Activated CD4-positive, alpha-beta T cell treated with anti-CD3 and anti-CD28 coated beads for 48 hours (primary cell): Measurements from ENCODE around the gene NAA50.

Source experiments
- DNase-seq: peaks from one replicate; pipeline ENCODE4 v3.0.0-alpha.2; 2020

Gene NAA50

DNA sequence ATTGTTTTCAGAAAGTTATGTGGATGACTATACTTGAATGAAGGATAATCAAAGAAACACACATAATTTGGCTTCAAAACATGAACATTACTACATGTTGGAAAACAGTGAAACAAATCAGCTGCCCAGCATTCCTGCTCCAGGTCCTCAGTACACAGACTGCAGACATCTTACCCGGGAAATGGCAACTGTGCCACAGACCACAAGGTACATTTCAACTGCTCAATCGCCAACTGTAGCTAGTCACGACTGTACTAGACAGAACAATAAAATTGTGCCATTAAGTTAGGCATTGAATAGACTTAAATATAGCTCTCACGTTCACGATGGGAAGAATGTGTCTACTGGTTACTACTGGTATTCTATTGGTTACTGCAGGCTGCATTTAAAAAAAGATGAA lies 5.0 kb downstream of the NAA50 start:
- DNase-seq = no peak

DNA sequence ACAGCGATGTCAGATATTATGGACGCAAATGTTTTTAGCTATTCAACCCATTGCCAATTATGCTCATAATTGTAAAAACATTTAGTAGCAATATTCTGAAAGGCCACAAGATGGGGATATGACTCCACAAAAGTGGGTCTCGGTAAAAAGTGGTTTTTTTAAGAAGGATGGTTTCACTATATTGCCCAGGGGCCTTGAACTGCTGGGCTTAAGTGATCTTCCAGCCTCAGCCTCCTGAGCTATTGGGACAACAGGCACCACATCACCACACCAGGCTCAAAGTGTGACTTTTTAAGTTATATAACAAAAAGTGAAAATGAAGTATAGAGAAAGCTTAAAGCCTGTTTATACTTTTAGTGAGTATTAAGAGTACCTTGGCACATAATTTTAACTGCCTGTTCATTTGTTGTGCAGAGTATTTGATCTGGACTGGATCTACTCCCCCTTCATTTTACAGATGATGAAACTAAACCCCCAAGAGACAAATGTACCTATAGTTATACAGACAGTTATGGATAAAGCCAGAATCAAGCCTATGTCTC lies 9.4 kb downstream of the NAA50 start:
- DNase-seq = no peak

DNA sequence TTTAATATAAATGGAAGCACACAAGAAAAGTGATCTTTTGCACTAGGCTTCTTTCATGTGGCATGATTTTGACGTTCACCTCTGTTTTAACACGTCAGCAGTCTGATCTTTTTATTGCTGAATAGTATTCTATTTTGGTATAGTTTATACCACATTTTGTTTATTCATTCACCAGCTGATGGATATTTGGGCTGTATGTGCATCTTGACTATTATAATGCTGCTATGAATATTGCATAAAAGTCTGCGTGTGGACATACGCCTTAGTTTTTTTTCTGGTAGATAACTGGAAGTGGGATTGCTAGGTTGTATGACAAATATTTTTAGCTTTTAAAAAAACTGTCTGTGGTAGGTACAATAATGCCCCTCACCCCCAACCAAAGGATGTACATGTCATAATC lies 14.4 kb downstream of the NAA50 start:
- DNase-seq = no peak

DNA sequence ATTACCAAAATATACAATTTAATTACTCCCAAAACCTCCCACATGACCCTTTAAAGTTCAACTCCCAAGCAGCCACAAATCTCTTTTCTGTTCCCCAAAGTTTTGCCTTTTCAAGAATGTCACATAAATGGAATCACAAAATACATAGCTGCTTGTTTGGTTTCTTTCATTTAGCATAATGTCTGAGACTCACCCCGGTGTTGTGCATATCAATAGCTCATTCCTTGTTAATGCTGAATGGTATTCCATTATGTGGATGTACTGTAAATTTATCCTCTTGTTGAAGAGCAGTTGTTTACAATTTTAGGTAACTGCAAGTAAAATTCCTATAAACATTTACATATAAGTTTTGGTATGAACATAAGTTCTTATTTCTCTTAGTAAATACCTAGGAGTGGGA lies 15.5 kb downstream of the NAA50 start:
- no peak for DNase-seq

DNA sequence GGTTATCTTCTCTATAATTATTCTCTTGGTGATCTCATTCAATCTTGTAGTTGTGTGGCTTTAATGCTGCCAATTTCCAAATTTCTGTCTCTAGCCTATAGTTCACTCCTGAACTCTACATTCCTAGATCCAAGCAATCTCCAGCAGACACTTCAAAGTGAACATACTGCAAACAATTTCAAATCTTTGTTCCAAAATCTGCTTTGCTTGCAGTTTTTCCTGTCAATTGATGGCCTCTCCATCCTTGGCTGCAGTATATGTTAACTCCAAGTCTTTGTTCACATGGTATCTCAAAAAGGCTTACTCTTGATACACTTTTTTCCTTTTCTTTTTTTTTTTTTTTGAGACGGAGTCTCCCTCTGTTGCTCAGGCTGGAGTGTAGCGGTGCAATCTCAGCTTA lies 17.4 kb downstream of the NAA50 start:
- DNase-seq = no peak

- no peak for DNase-seq
These were observed 24.4 kb downstream of the NAA50 start for GRCh38 chr3:113721636-113722035.

DNA sequence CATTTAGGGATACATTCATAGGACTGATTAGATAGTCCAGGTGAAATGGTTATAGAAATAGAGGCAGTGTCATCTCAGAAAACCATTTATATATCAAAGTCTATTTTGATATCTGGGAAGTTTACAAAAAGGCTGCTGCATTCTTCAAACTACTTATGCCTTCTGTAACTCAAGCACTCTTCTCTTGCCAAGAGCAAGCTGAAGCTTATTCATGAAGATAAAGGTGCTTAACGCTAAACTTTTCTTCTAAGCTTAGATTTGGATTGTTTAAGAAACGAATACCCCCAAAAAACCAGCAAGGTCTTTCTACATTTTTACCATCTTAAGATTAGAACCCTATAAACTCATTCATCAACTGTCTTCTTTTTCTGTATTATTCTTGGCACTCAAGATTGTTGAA lies 26.3 kb downstream of the NAA50 start:
- DNase-seq = no peak

DNA sequence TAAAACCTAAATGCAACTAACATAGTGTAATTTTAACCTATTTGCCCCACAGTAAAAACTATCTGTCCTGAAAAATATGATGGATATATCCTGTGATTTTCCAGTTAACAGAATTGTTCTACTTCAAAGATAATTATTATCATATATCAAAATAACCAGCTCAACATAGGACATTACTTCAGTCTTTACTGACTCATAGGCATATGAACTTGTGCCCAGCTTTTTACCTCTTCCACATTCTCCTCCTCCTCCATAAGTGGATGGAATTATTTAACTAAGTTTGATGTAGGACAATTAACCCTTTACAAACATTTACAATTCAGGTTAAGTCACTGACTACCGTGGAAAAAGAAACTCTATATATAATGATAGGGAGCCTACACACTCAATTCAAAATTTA lies 26.8 kb downstream of the NAA50 start:
- DNase-seq = no peak

- no peak for DNase-seq
These were observed 28.2 kb downstream of the NAA50 start for GRCh38 chr3:113717818-113718217.

DNA sequence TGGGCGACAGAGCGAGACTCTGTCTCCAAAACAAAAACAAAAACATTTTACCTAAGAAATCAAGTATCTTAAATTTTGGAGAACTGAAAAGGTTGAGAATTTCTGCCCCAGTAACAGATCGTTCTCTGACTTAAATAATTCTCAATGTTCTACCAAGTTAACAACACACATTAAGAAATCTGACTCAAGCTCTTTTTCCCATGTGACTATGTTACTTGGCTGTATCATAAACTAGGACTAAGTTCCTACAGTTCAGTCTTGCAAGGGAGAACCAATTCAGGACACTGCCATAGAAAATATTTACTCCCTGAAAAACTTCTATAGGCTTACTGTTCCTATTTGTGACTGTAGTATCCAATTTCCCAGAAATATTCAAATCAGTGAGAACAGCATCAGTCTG lies 28.7 kb downstream of the NAA50 start:
- DNase-seq = no peak

- no peak for DNase-seq
These were observed 31.3 kb downstream of the NAA50 start for GRCh38 chr3:113714702-113715101.

DNA sequence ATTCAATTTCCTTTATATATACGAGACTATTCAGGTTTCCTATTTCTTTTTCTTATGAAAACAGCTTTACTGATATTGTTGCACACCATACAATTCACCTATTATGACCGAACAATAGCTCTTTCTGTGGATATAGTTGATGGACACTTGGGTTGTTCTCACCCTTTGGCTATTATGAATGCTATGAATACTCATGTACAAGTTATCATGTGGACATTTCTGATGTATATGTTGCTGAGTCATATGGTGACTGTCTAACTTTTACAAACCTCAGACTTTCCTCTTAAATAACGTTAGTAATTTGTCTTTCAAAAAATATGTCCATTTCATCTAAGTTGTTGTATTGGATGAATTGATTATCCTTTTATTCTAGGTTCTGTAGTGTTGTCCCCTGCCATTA lies 33.9 kb downstream of the NAA50 start:
- DNase-seq = no peak

DNA sequence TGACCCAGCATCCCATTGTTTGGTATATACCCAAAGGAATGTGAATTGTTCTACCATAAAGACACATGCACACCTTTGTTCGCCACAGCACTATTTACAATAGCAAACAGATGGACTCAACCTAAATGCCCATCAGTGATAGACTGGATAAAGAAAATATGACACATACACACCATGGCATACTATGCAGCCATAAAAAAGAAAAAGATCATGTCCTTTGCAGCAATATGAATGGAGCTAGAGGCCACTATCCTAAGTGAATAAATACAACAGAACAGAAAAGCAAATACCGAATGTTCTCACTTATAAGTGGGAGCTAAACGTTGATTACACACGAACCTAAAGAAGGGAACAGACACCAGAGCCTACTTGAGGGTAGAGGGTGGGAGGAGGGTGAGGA lies 38.2 kb downstream of the NAA50 start:
- DNase-seq = no peak

DNA sequence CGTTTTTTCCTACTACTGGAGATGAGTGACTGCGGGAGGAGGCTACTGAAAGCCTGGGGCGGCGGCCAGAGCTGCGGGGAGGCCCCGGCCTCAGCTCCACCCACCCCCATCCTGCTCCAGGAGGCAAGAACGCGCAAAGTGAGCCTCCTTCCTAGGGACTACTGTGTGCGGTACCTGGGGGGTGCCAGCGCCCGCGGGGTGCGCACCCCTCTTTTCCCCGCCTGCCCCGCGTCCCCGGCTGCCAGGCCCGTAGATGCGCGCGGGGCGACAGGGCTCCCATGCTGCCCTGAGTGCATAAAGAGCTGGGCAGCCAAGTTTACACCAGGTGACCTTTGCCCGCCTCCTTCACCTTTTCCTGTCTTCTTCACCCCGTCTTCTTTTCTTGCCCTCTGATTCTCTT lies 47.1 kb downstream of the NAA50 start:
- DNase-seq = peak; percentile 18

DNA sequence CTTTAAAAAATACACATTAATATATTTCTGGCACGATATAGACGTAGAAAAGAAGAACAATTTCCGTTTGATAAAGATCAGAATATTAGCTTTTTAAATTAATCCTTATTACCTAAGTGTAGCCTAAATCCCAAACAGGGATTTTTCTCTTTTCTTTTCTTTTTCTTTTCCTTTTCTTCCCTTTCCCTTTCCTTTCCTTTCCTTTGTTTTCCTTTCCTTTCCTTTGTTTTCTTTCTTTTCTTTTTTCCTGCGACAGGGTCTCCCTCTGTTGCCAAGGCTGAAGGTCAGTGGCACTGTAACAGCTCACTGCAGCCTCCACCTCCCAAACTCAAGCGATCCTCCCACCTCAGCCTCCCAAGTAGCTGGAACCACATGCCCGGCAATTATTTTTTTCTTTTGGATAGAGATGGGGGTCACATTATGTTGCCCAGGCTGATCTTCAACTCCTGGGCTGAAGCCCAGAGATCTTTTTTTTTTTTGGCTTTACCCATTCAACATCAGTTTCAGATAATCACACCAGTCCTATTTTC lies 47.8 kb downstream of the NAA50 start:
- no peak for DNase-seq

- DNase-seq = no peak
These were observed 48.5 kb downstream of the NAA50 start for GRCh38 chr3:113697500-113698090.

- peak; percentile 99 for DNase-seq
These were observed 49.2 kb downstream of the NAA50 start for GRCh38 chr3:113696658-113697499.

- peak; percentile 82 for DNase-seq
These were observed 50.0 kb downstream of the NAA50 start, which contains the start of gene USF3 for GRCh38 chr3:113695786-113696645. TSS of gene USF3 (minus strand) at chr3:113696642. CDS start at chr3:113674878, 21,764 bp downstream.

- no peak for DNase-seq
These were observed 50.6 kb downstream of the NAA50 start for GRCh38 chr3:113695431-113695785.

- no peak for DNase-seq
These were observed 55.6 kb downstream of the NAA50 start for GRCh38 chr3:113690482-113690881.

- no peak for DNase-seq
These were observed 59.9 kb downstream of the NAA50 start for GRCh38 chr3:113685956-113686721.

GRCh38 chr3:113685124-113685523 lies 60.9 kb downstream of the NAA50 start:
- DNase-seq = no peak
